ENCODE data around the gene ZNRD2.

The ZNRD2 gene

GRCh38 chr11:65591939-65592857, 21.9 kb downstream of the ZNRD2 start:
- no peak for DNase-seq

GRCh38 chr11:65592858-65593517, 22.7 kb downstream of the ZNRD2 start:
- no peak for DNase-seq

GRCh38 chr11:65593518-65594414, 23.5 kb downstream of the ZNRD2 start:
- peak; percentile 74 for DNase-seq

GRCh38 chr11:65595131-65595530, 24.9 kb downstream of the ZNRD2 start:
- no peak for DNase-seq

- no peak for DNase-seq
Observed at GRCh38 chr11:65595543-65596281, 25.4 kb downstream of the ZNRD2 start, which contains the start of gene KCNK7. KCNK7 (minus strand) TSS chr11:65595800; CDS start chr11:65595772, 28 bp downstream.

- DNase-seq = no peak
Observed at GRCh38 chr11:65596520-65596919, 26.2 kb downstream of the ZNRD2 start.

- no peak for DNase-seq
Observed at GRCh38 chr11:65598258-65598699, 28.0 kb downstream of the ZNRD2 start.

- DNase-seq = no peak
Observed at GRCh38 chr11:65599216-65599954, 29.1 kb downstream of the ZNRD2 start.

GRCh38 chr11:65599955-65600246, 29.6 kb downstream of the ZNRD2 start:
- no peak for DNase-seq

- no peak for DNase-seq
Observed at GRCh38 chr11:65604258-65604657, 34.0 kb downstream of the ZNRD2 start.

GRCh38 chr11:65606876-65607613, 36.8 kb downstream of the ZNRD2 start:
- peak; percentile 45 for DNase-seq

GRCh38 chr11:65607614-65608426, 37.5 kb downstream of the ZNRD2 start:
- no peak for DNase-seq

GRCh38 chr11:65609229-65609628, 39.0 kb downstream of the ZNRD2 start:
- DNase-seq = no peak

- DNase-seq = no peak
Observed at GRCh38 chr11:65609665-65610064, 39.4 kb downstream of the ZNRD2 start.

GRCh38 chr11:65610404-65610803, 40.1 kb downstream of the ZNRD2 start:
- no peak for DNase-seq

GRCh38 chr11:65611028-65611757, 40.9 kb downstream of the ZNRD2 start:
- DNase-seq = no peak

- DNase-seq = no peak
Observed at GRCh38 chr11:65611758-65612603, 41.7 kb downstream of the ZNRD2 start.

- no peak for DNase-seq
Observed at GRCh38 chr11:65612691-65613090, 42.4 kb downstream of the ZNRD2 start.

All from stimulated activated CD8-positive, alpha-beta memory T cell treated with anti-CD3 and anti-CD28 coated beads, Interleukin-4, amount 100 ng/mL, for 48 hours (primary cell).